Endothelial cell of umbilical vein (primary cell): ENCODE measurements around the gene SRP14.

ENCODE experiments used
- POLR2AphosphoS5 ChIP-seq: IDR thresholded peaks from 2 replicates; pipeline ENCODE4 v1.6.1; 2012; ENCODE audit warnings: low read depth, mild to moderate bottlenecking, control low read depth, low read length, moderate library complexity; ENCODE audit not compliant: insufficient read depth
- TF ChIP-seq, protein P1 (sequence below), 2 donors: IDR thresholded peaks; 1 replicate in 1 of 2; 2 replicates in 1 of 2; pipeline ENCODE4 v1.5.1; 2011; ENCODE audit warnings: low read length in 2 of 2, mild to moderate bottlenecking in 2 of 2, moderate library complexity in 2 of 2, control low read depth in 1 of 2, inconsistent platforms in 1 of 2, low read depth in 1 of 2; ENCODE audit not compliant: insufficient read depth in 1 of 2; ENCODE audit errors: extremely low read depth in 1 of 2

DNA sequence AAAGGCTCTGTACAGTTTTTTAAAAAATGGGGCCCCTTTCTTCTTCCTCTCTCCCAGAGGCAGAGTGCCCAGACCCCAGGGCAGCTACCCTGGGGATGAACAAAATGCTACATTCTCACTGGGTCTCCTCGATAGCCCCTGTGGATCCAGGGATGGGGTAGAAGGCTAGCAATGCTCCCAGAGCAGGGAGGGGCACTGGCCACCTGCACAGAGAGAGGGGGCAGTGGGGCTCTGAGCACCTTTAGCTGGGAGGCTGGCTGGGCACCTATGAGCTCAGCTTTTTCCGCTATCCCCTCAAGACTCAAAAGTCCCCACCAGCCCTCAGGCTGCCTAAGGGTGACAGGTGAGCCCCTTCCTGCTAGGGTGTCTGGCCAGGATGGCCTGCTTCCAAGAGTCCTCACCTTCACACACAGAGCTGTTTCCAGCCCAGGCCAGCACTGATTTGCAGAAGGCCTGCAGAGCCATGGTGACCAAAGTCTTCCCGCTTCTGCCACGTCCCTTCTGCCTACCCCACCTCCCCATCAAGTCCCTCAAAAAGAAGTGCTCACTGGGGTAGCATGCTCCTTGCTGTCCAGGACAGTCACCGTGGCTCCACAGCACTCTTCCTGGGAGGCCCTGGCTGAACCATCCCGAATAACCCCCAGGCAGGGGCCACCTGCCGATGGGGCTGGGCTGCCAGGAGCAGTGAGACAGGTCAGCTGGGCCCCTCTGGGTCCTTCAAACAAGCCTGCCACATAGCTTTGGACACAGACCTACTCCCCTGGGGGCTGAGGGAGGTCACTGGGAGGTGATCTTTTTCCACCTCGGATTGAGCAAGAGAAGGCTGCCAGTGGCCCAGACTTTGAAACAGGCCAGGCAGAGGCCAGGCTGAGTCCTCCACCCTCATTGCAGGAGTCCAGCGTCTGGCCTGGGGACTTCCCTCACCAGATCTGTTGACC is 49.3 kb upstream of the SRP14 start:
- TF ChIP-seq, protein P1, sequence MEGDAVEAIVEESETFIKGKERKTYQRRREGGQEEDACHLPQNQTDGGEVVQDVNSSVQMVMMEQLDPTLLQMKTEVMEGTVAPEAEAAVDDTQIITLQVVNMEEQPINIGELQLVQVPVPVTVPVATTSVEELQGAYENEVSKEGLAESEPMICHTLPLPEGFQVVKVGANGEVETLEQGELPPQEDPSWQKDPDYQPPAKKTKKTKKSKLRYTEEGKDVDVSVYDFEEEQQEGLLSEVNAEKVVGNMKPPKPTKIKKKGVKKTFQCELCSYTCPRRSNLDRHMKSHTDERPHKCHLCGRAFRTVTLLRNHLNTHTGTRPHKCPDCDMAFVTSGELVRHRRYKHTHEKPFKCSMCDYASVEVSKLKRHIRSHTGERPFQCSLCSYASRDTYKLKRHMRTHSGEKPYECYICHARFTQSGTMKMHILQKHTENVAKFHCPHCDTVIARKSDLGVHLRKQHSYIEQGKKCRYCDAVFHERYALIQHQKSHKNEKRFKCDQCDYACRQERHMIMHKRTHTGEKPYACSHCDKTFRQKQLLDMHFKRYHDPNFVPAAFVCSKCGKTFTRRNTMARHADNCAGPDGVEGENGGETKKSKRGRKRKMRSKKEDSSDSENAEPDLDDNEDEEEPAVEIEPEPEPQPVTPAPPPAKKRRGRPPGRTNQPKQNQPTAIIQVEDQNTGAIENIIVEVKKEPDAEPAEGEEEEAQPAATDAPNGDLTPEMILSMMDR (IDR thresholded peaks at IDR 0.05; ENCODE audit: extremely low read depth in 1 of 2, insufficient read depth in 1 of 2, low read depth in 1 of 2, low read length in 2 of 2), result no peak
- no peak for TF ChIP-seq POLR2AphosphoS5
